ENCODE data around the gene PPM1K. TPM values are rescaled to one million over a fixed set of nuclear protein-coding genes. Genes with fewer than 3 reads are reported as not detected.

The PPM1K gene
- total RNA-seq, 2 donors from 2014 or later = 7.8 to 8.3 TPM

GRCh38 chr4:88211473-88212252, 72.7 kb downstream of the PPM1K start:
- intact Hi-C loops (cut with DNase I) = loop anchor here (5.0 to 10.0 kb wide), 4 partner anchors 154 to 357 kb away; partner anchors contain the start of gene HERC6
- no peak overlapping the region for H3K4me3 ChIP-seq
- peak; percentile 63 for DNase-seq
- H3K4me1 ChIP-seq = no peaks in the 10 kb centered on the region
- no peaks in the 10 kb centered on the region for H3K36me3 ChIP-seq
- H3K27me3 ChIP-seq = no peaks in the 10 kb centered on the region
- H3K9ac ChIP-seq (ENCODE audit: low read depth in 2 of 2, low read length in 2 of 2) = no peak overlapping the region
- H3K27ac ChIP-seq = no peak overlapping the region
- TF ChIP-seq CTCF (IDR thresholded peaks at IDR 0.05) = peak; percentile 46
- H3K9me3 ChIP-seq = no peaks in the 10 kb centered on the region

- no peak overlapping the region for H3K4me3 ChIP-seq
- no peaks in the 10 kb centered on the region for H3K36me3 ChIP-seq
- DNase-seq = no peak
- H3K4me1 ChIP-seq = no peaks in the 10 kb centered on the region
- H3K9me3 ChIP-seq = no peaks in the 10 kb centered on the region
- no peaks in the 10 kb centered on the region for H3K27me3 ChIP-seq
- intact Hi-C loops (cut with DNase I) = no loop called here
- H3K9ac ChIP-seq (ENCODE audit: low read depth in 2 of 2, low read length in 2 of 2) = no peak overlapping the region
- no peak for TF ChIP-seq CTCF (IDR thresholded peaks at IDR 0.05)
- no peak overlapping the region for H3K27ac ChIP-seq
Measured at GRCh38 chr4:88208156-88208555, 76.2 kb downstream of the PPM1K start.

Other genes starting within 250 kb of the PPM1K start
- gene ABCG2, start 125.9 kb downstream of the PPM1K start, total RNA-seq = 10 to 100 TPM in 1 of 2 donors, 1 to 10 TPM in 1; 7.5 to 18.8 TPM
- gene HERC6, start 94.3 kb upstream of the PPM1K start, total RNA-seq = 1 to 10 TPM; 6.2 to 6.3 TPM
- 1 to 10 TPM in 1 of 2 donors, under 1 TPM in 1; 0.79 to 1.4 TPM for gene HERC5, start 172.6 kb upstream of the PPM1K start, total RNA-seq
- gene PYURF, start 239.2 kb upstream of the PPM1K start, total RNA-seq = 10 to 100 TPM; 58.6 to 68.6 TPM